K562 (cell line): ENCODE results near the gene SOHLH1. TPM values are rescaled to one million over a fixed set of nuclear protein-coding genes. Genes with fewer than 3 reads are reported as not detected.

Experiments
- ATAC-seq: fragments of 200-7000 bp; cut with Tn5 transposase; 3 replicates; pipeline ENCODE4 v1.9.1; 2020; ENCODE audit warnings: moderate library complexity
- BruUV-seq: library from RNA; stranded (reverse); fragments of 400-500 nt; replicated peaks from 2 replicates; lab custom pipeline; 2021; lab: Mats Ljungman, UMichigan
- CTCF ChIA-PET: fragments of 300-600 bp; formaldehyde crosslinking; extraction: SDS; loops from one replicate; lab custom pipeline; 2021; ENCODE audit warnings: low intra/inter-chr PET ratio; lab: Yijun Ruan, JAX
- POLR2A ChIA-PET: fragments of 300-600, 350-650 bp; sonication (Branson Sonifier 250); formaldehyde crosslinking; extraction: SDS; loops from one replicate; lab custom pipeline; 2021; ENCODE audit warnings: antibody characterized with exemption, inconsistent platforms; lab: Yijun Ruan, JAX
- DNase-seq, 4 experiments: peaks; one replicate each; pipeline versions ENCODE4 v3.0.0 to v3.0.0-alpha.2; 2011 to 2018; ENCODE audit warnings: low spot score in 3 of 4, mixed read lengths in 3 of 4; ENCODE audit errors: extremely low read depth in 1 of 4
- FAIRE-seq: peaks from 2 replicates; lab custom pipeline; 2011; peaks lifted over from hg19 to GRCh38; lab: Jason Lieb, UNC
- H2AFZ ChIP-seq: 2 replicates; pipeline ENCODE4 v1.6.0; 2011; ENCODE audit warnings: low read depth, low read length, control low read depth, inconsistent platforms
- H3K27ac ChIP-seq: fragments of 200-600 bp; 3 replicates; pipeline ENCODE4 v1.8.0; 2011; ENCODE audit warnings: low read depth, mild to moderate bottlenecking, control low read depth, inconsistent platforms, low read length, moderate library complexity, mixed read lengths; ENCODE audit errors: extremely low read depth
- H3K27me3 ChIP-seq, 2 experiments: fragments of 300-600 bp in 1 of 2; 2 replicates in 1 of 2; 3 replicates in 1 of 2; pipeline versions ENCODE4 v1.6.0 to v1.8.0; 2011; ENCODE audit warnings: inconsistent platforms in 2 of 2, low read length in 2 of 2, mild to moderate bottlenecking in 1 of 2, mixed read lengths in 1 of 2, moderate library complexity in 1 of 2; ENCODE audit not compliant: control insufficient read depth in 2 of 2, insufficient read depth in 2 of 2
- H3K36me3 ChIP-seq: fragments of 300-600 bp; 3 replicates; pipeline ENCODE4 v1.8.0; 2011; ENCODE audit warnings: mild to moderate bottlenecking, low read length, inconsistent platforms; ENCODE audit not compliant: control insufficient read depth, insufficient read depth
- H3K4me1 ChIP-seq, 2 experiments: fragments of 200-600 bp in 1 of 2; replicated peaks in 1 of 2; 2 replicates in 1 of 2; 3 replicates in 1 of 2; pipeline versions ENCODE4 v1.5.1 to v1.8.0; 2011; ENCODE audit warnings: inconsistent platforms in 2 of 2, low read length in 2 of 2, mild to moderate bottlenecking in 1 of 2, mixed read lengths in 1 of 2, moderate library complexity in 1 of 2; ENCODE audit not compliant: control insufficient read depth in 2 of 2, insufficient read depth in 2 of 2
- H3K4me2 ChIP-seq: 2 replicates; pipeline ENCODE4 v1.6.1; 2011; ENCODE audit warnings: low read length, control low read depth, inconsistent platforms, mixed read lengths; ENCODE audit not compliant: insufficient read depth
- H3K4me3 ChIP-seq: fragments of 200-600 bp; sonication (generic), shearing (Covaris generic); 2 replicates; pipeline ENCODE4 v1.5.1; 2016; ENCODE audit warnings: control low read depth, inconsistent platforms
- H3K79me2 ChIP-seq: fragments of 200-600 bp; 3 replicates; pipeline ENCODE4 v1.8.0; 2011; ENCODE audit warnings: low read length, inconsistent platforms; ENCODE audit not compliant: control insufficient read depth, insufficient read depth
- H3K9ac ChIP-seq, 2 experiments: 2 replicates each; pipeline versions ENCODE4 v1.6.0 to v1.6.1; 2011; ENCODE audit warnings: low read depth in 2 of 2, low read length in 2 of 2, control low read depth in 1 of 2, inconsistent platforms in 1 of 2, mild to moderate bottlenecking in 1 of 2, mixed read lengths in 1 of 2; ENCODE audit not compliant: insufficient read depth in 1 of 2
- H3K9me1 ChIP-seq: one replicate; pipeline ENCODE4 v1.6.0; 2011; ENCODE audit warnings: inconsistent platforms, mild to moderate bottlenecking, low read length, moderate library complexity; ENCODE audit not compliant: control insufficient read depth, insufficient read depth
- H3K9me3 ChIP-seq: replicated peaks from 2 replicates; pipeline ENCODE4 v1.5.1; 2011; ENCODE audit warnings: low read depth, low read length, inconsistent platforms; ENCODE audit not compliant: control insufficient read depth, insufficient read depth
- H4K20me1 ChIP-seq: replicated peaks from 2 replicates; pipeline ENCODE4 v1.6.1; 2011; ENCODE audit warnings: low read length, inconsistent platforms, mixed read lengths; ENCODE audit not compliant: control insufficient read depth, insufficient read depth
- CBX5 ChIP-seq: IDR thresholded peaks from 2 replicates; pipeline ENCODE4 v1.6.1; 2014; ENCODE audit warnings: low read depth, borderline replicate concordance
- KDM1A ChIP-seq, 2 experiments: fragments of 450-650 bp; IDR thresholded peaks; 2 replicates each; pipeline ENCODE4 v1.6.1; 2016; ENCODE audit warnings: mild to moderate bottlenecking in 2 of 2
- NONO ChIP-seq, 2 experiments: fragments of 200-400 bp in 1 of 2; fragments of 450-650 bp in 1 of 2; formaldehyde crosslinking in 1 of 2; IDR thresholded peaks; 2 replicates each; pipeline ENCODE4 v1.6.1; 2017; ENCODE audit warnings: low read depth in 2 of 2, mild to moderate bottlenecking in 2 of 2, moderate library complexity in 2 of 2, low read length in 1 of 2
- NR2C1 ChIP-seq, 2 experiments: fragments of 450-650 bp; IDR thresholded peaks; 2 replicates each; pipeline ENCODE4 v1.6.1; 2017; ENCODE audit warnings: mild to moderate bottlenecking in 2 of 2, antibody characterized with exemption in 1 of 2, inconsistent platforms in 1 of 2, missing compliant biosample characterization in 1 of 2, missing genetic modification characterization in 1 of 2
- RFX1 ChIP-seq: fragments of 450-650 bp; IDR thresholded peaks from 2 replicates; pipeline ENCODE4 v1.6.1; 2016; ENCODE audit warnings: mild to moderate bottlenecking, moderate library complexity
- SNRNP70 ChIP-seq: fragments of 200-400 bp; formaldehyde crosslinking; optimal IDR thresholded peaks from 2 replicates; pipeline ENCODE3; 2017; ENCODE audit warnings: low read depth, low read length
- ZFX ChIP-seq: sonication (generic); formaldehyde crosslinking; IDR thresholded peaks from 2 replicates; pipeline ENCODE4 v1.8.0; 2022; ENCODE audit warnings: mild to moderate bottlenecking, missing genetic modification reagents, moderate library complexity
- ZNF174 ChIP-seq: fragments of 250-450 bp; sonication (Bioruptor Pico); IDR thresholded peaks from 2 replicates; pipeline ENCODE4 v1.4.0; 2020; ENCODE audit warnings: mild to moderate bottlenecking
- WGBS: fragments of 100-300 bp; shearing (Covaris generic); methylation state at CpG from one replicate; pipeline ENCODE4 v1.1.6; 2016; ENCODE audit warnings: low coverage, mixed read lengths; ENCODE audit not compliant: insufficient coverage; ENCODE audit errors: missing lambda C conversion rate; 5-methylcytosine and 5-hydroxymethylcytosine counted together
- in situ Hi-C: fragments of 300-500 bp; cut with MboI; formaldehyde crosslinking; loops from 4 replicates; pipeline ENCODE4 v1.15.0; 2018; ENCODE audit warnings: inconsistent platforms, mixed read lengths
- intact Hi-C: fragments of 100-400 bp; cut with micrococcal nuclease; formaldehyde crosslinking; loops from 2 replicates; pipeline ENCODE4 v1.14.2; 2022
- polyA plus RNA-seq, 8 experiments: library from polyadenylated mRNA; depleted of rRNA in 4 of 8; stranded (reverse) in 5 of 8; unstranded in 3 of 8; fragments of >200 nt; fragmentation: Nextera tagmentation in 2 of 8; fragmentation: Illumina TruSeq in 1 of 8; extraction: Ambion mirVana in 2 of 8; extraction: Trizol in 1 of 8; gene quantifications; 2 replicates each; pipeline versions ENCODE4 v1.2.1 to v1.2.3, GENCODE V29; 2011 to 2014; ENCODE audit warnings: inconsistent platforms in 1 of 8, missing spikeins in 1 of 8
- total RNA-seq, 7 experiments: library from RNA; depleted of rRNA in 6 of 7; stranded (reverse); fragments of >200 nt in 6 of 7; fragmentation: Illumina TruSeq in 2 of 7; extraction: Trizol in 2 of 7; gene quantifications; 2 replicates each; pipeline versions ENCODE4 v1.2.1 to v1.2.3, GENCODE V29; 2011 to 2021; ENCODE audit warnings: low replicate concordance in 1 of 7

The SOHLH1 gene
- total and polyA plus RNA-seq, 9 of the 15 experiments (the other 6 are each of a cell fraction or from before 2014, with no cell fraction given): 0.17 to 0.41 (median 0.29) TPM; not detected in 6

DNA sequence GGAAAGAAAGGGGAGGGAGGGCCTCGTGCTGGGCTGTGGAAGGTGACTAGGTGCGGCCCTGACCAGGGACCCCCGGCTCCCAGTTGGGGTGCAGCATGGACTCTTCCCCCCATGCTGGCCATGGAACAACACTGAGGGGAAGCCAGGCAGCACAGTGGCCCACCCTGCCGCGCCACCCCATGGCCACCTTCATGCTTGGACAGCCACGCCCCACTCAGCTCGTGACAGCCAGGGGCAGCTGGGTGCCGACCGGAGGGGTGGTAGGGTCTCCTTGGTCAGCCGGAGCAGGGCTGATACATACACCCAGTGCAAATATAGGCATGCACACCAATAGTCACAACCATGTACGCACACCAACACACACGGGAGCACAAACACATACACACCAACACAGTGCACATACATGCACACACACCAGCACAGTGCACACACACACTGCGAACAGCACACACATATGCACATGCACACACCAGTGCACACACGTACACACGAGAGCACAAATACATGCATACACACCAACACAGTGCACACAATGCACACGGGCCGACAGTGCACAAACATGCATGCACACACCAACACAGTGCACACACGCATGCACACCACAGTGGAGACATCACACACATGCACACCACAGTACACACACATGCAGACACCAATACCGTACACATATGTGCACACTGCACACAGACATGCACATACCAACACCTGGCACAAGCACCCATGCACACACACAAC lies 8.3 kb downstream of the SOHLH1 start:
- ChIA-PET CTCF (interaction anchor here (0.6 kb wide), 1 partner anchor 27 kb away, joined by 4 read pairs; no protein-coding TSS in a partner anchor), POLR2A (no interaction called here)
- Histone ChIP-seq H4K20me1 (peaks cover 4% of the 10 kb centered on the region), H3K27ac (no peak overlapping the region; the same call in 2 of the 3 replicates), H3K27me3 (peaks cover 35 to 93% of the 10 kb centered on the region in 2 experiments; a peak in 4 of 5 replicates), H2AFZ (no peak overlapping the region), H3K9ac (no peak overlapping the region), H3K9me1 (no peaks in the 10 kb centered on the region), H3K79me2 (no peaks in the 10 kb centered on the region), H3K36me3 (no peaks in the 10 kb centered on the region), H3K9me3 (no peaks in the 10 kb centered on the region; the same call in 1 of the 2 replicates), H3K4me1 (peaks cover 0 to 28% of the 10 kb centered on the region in 2 experiments; a peak in 1 of 5 replicates), H3K4me3 (no peak overlapping the region), H3K4me2 (no peak overlapping the region)
- intact Hi-C loops: no loop called here
- no TSS peak for BruUV-seq
- FAIRE-seq: no peak
- no peak for DNase-seq
- 6% methylated on average over 17 of the region's 19 CpGs for WGBS
- ATAC-seq: no peak
- in situ Hi-C loops: no loop called here
- TF ChIP-seq KDM1A (IDR thresholded peaks at IDR 0.05) (peak in 1 of 2 experiments; percentile 56; a peak in 1 of 4 replicates), ZFX (CRISPR knock-in tag) (no peak), NONO (IDR thresholded peaks at IDR 0.05; ENCODE audit: low read depth in 2 of 2, low read length in 1 of 2) (no peak), RFX1 (no peak), ZNF174 (CRISPR knock-in tag) (no peak), SNRNP70 (no peak), CBX5 (no peak), NR2C1 (IDR thresholded peaks at IDR 0.05) (no peak), NR2C1 (tag; IDR thresholded peaks at IDR 0.05) (no peak)
